HG03280 (cell line): ENCODE measurements around the gene CDO1.
"Not testable (repeated sequence)": the region's sequence is repeated elsewhere in the genome, so short reads cannot be mapped to it uniquely, and the experiment has no call there.

ENCODE experiments used
- ATAC-seq: cut with Tn5 transposase; IDR thresholded peaks from one replicate; pipeline ENCODE4 v1.9.1; 2021; ENCODE audit warnings: mild to moderate bottlenecking, moderate library complexity; ENCODE audit not compliant: unreplicated experiment

Gene CDO1

GRCh38 chr5:115831163-115831768 is 14.8 kb upstream of the CDO1 start:
- ATAC-seq, result peak; percentile 75

- no peak for ATAC-seq
Observed at GRCh38 chr5:115829913-115830312, 13.5 kb upstream of the CDO1 start.

- ATAC-seq, result no peak
Observed at GRCh38 chr5:115825948-115826347, 9.5 kb upstream of the CDO1 start.

- ATAC-seq, result not testable (repeated sequence)
Observed at GRCh38 chr5:115824983-115825382, 8.5 kb upstream of the CDO1 start.

- no peak for ATAC-seq
Observed at GRCh38 chr5:115820846-115821245, 4.4 kb upstream of the CDO1 start.

- ATAC-seq, result no peak
Observed at GRCh38 chr5:115818821-115819220, 2.4 kb upstream of the CDO1 start.

- no peak for ATAC-seq
Observed at GRCh38 chr5:115817386-115817785, 927 bp upstream of the CDO1 start.

GRCh38 chr5:115815693-115816225 is 700 bp downstream of the CDO1 start:
- no peak for ATAC-seq

- no peak for ATAC-seq
Observed at GRCh38 chr5:115815006-115815692, 1.3 kb downstream of the CDO1 start.

- ATAC-seq, result no peak
Observed at GRCh38 chr5:115813719-115814118, 2.7 kb downstream of the CDO1 start.

GRCh38 chr5:115812372-115812771 is 4.1 kb downstream of the CDO1 start:
- ATAC-seq, result no peak

GRCh38 chr5:115811406-115811805 is 5.1 kb downstream of the CDO1 start:
- ATAC-seq, result no peak

- ATAC-seq, result no peak
Observed at GRCh38 chr5:115810761-115811160, 5.7 kb downstream of the CDO1 start.

GRCh38 chr5:115809946-115810345 is 6.5 kb downstream of the CDO1 start:
- no peak for ATAC-seq

- ATAC-seq, result not testable (repeated sequence)
Observed at GRCh38 chr5:115808066-115808465, 8.4 kb downstream of the CDO1 start.

- ATAC-seq, result no peak
Observed at GRCh38 chr5:115807654-115808052, 8.8 kb downstream of the CDO1 start.

GRCh38 chr5:115806986-115807653 is 9.3 kb downstream of the CDO1 start:
- ATAC-seq, result no peak

GRCh38 chr5:115801984-115802383 is 14.5 kb downstream of the CDO1 start:
- no peak for ATAC-seq

- no peak for ATAC-seq
Observed at GRCh38 chr5:115801152-115801551, 15.3 kb downstream of the CDO1 start.

GRCh38 chr5:115800108-115800507 is 16.4 kb downstream of the CDO1 start:
- ATAC-seq, result no peak

GRCh38 chr5:115798252-115798651 is 18.2 kb downstream of the CDO1 start:
- no peak for ATAC-seq

GRCh38 chr5:115796656-115797055 is 19.8 kb downstream of the CDO1 start:
- no peak for ATAC-seq
